Measurements from ENCODE around the gene TSKU.

Gene TSKU

DNA sequence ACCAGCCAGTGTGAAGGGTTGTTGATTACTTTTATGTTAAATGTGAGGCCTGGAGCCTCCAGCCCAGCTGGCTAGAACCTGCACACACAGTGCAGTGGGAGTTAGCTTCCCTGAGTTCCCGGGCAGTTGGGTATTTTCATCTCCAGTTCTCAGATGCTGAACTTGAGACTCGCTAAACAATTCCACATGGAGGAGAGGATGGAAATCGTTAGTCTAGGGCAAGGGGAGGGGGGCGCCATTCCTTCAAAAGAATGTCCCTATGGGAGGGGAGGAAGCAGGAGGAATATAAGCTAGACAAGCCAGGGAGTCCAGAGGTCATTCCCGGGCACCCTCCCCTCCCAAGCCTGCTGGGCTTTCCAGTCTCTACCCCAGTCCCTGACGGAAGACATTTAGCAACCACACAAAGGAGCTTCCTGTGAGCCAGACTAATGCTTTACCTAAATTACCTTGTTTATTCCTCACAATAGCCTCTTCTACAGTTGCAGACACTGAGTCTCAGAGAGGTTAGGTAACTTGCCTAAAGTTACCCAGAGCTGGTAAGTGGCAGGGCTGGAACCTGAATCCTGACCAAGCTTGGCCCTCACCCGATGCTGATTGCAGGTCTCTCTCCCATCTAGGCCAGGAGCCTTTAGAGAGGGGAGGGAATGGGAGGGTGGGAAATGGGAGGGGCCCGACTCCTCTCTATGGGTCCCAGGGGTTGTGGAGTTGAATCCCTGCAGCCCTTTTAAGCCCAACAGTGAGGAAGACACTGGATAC lies 1.9 kb upstream of the TSKU start:
- DNase-seq (ENCODE audit: low read depth in 1 of 2, low spot score in 1 of 2), result no peak
- TF ChIP-seq SPI1 (IDR thresholded peaks at IDR 0.05; ENCODE audit: borderline replicate concordance, low read depth), result no peak
- TF ChIP-seq GABPA (IDR thresholded peaks at IDR 0.05; ENCODE audit: low read depth), result no peak
- TF ChIP-seq, protein P1, sequence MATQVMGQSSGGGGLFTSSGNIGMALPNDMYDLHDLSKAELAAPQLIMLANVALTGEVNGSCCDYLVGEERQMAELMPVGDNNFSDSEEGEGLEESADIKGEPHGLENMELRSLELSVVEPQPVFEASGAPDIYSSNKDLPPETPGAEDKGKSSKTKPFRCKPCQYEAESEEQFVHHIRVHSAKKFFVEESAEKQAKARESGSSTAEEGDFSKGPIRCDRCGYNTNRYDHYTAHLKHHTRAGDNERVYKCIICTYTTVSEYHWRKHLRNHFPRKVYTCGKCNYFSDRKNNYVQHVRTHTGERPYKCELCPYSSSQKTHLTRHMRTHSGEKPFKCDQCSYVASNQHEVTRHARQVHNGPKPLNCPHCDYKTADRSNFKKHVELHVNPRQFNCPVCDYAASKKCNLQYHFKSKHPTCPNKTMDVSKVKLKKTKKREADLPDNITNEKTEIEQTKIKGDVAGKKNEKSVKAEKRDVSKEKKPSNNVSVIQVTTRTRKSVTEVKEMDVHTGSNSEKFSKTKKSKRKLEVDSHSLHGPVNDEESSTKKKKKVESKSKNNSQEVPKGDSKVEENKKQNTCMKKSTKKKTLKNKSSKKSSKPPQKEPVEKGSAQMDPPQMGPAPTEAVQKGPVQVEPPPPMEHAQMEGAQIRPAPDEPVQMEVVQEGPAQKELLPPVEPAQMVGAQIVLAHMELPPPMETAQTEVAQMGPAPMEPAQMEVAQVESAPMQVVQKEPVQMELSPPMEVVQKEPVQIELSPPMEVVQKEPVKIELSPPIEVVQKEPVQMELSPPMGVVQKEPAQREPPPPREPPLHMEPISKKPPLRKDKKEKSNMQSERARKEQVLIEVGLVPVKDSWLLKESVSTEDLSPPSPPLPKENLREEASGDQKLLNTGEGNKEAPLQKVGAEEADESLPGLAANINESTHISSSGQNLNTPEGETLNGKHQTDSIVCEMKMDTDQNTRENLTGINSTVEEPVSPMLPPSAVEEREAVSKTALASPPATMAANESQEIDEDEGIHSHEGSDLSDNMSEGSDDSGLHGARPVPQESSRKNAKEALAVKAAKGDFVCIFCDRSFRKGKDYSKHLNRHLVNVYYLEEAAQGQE (IDR thresholded peaks at IDR 0.05; ENCODE audit: insufficient replicate concordance, low read depth), result no peak
- TF ChIP-seq, protein P2, sequence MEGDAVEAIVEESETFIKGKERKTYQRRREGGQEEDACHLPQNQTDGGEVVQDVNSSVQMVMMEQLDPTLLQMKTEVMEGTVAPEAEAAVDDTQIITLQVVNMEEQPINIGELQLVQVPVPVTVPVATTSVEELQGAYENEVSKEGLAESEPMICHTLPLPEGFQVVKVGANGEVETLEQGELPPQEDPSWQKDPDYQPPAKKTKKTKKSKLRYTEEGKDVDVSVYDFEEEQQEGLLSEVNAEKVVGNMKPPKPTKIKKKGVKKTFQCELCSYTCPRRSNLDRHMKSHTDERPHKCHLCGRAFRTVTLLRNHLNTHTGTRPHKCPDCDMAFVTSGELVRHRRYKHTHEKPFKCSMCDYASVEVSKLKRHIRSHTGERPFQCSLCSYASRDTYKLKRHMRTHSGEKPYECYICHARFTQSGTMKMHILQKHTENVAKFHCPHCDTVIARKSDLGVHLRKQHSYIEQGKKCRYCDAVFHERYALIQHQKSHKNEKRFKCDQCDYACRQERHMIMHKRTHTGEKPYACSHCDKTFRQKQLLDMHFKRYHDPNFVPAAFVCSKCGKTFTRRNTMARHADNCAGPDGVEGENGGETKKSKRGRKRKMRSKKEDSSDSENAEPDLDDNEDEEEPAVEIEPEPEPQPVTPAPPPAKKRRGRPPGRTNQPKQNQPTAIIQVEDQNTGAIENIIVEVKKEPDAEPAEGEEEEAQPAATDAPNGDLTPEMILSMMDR (IDR thresholded peaks at IDR 0.05; ENCODE audit: insufficient read depth, low read length), result no peak
- TF ChIP-seq POLR2AphosphoS5 (IDR thresholded peaks at IDR 0.05; ENCODE audit: low read depth), result no peak
- Histone ChIP-seq H3K4me3 (replicated peaks; ENCODE audit: insufficient read depth, low read length) (no peak overlapping the region), H3K27me3 (ENCODE audit: insufficient read depth, poor library complexity, severe bottlenecking) (peaks cover 47% of the 10 kb centered on the region), H3K27ac (replicated peaks) (no peak overlapping the region)

DNA sequence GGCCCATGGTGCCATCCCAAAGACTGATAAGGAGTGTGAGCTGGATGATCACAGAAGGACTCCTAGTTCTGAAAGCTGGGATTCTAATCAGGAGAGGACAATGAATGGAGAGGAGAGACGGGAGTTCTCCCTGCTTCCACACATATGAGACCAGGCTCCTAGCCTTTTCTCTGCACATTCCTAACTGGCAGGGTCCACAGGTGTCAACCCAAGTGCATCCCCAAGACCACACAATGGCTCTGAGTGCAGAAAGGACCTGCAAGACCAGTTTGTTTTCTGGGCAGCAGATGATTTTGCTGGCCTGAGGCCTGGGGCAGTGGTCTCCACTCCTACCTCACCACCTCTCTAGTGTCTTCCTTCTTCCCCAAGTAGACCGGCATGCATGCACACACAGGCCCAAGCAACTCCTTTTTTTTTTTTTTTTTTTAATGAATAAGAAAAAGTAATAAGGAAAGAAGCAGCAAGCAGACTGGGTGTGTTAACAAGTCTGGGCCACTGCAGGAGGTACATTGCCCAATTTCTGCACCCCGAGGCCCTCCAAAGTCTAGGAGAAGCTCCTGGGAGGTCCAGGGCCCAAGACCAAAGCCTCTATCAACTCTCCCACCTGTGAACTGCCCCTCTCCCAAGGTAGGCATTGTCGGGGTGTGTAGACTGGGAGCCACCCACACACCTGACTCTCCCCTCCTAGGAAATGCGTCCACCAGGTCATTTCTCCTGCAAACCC lies 1.2 kb upstream of the TSKU start:
- TF ChIP-seq, protein P1 (IDR thresholded peaks at IDR 0.05; ENCODE audit: insufficient replicate concordance, low read depth), result no peak
- TF ChIP-seq, protein P2 (IDR thresholded peaks at IDR 0.05; ENCODE audit: insufficient read depth, low read length), result no peak
- TF ChIP-seq GABPA (IDR thresholded peaks at IDR 0.05; ENCODE audit: low read depth), result no peak
- TF ChIP-seq SPI1 (IDR thresholded peaks at IDR 0.05; ENCODE audit: borderline replicate concordance, low read depth), result no peak
- TF ChIP-seq POLR2AphosphoS5 (IDR thresholded peaks at IDR 0.05; ENCODE audit: low read depth), result no peak
- Histone ChIP-seq H3K27ac (replicated peaks) (no peak overlapping the region), H3K27me3 (ENCODE audit: insufficient read depth, poor library complexity, severe bottlenecking) (peaks cover 49% of the 10 kb centered on the region), H3K4me3 (replicated peaks; ENCODE audit: insufficient read depth, low read length) (no peak overlapping the region)
- DNase-seq (ENCODE audit: low read depth in 1 of 2, low spot score in 1 of 2), result no peak

DNA sequence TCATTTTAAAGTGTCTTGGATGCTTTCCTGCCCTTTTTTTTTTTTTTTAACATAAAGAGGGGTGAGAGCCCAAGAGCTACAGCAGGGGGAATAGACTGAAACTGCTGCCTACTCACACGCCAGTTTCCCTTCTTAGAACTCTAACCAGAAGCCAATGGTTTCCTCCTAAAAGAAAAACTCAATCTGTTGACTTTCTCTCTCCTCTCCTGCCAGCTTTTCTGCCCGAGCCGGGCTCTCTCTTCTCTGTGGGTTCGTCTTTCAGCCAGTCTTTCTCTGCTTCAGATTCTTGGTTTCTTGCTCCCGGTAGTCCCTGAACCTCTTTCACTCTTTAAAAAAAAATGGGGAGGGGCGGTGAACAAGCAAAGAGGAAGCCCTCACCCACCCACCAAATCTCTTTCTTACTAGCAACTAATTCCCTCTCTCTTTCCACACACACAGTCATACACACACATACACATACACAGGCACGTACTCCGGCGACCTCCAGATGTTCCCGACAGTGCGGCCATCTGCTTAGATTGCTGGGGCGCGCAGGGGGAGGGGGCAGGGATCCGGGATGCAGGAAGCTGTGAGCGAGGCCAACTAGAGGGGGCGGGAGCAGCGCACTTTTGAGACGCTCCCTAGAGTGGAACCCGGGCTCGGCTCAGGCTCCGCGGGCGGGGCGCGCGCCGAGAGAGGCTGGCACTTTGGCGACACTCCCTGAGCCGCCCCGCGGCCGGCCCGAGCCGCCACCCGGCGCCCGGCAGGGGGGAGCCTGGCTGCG lies 444 bp upstream of the TSKU start:
- TF ChIP-seq GABPA (IDR thresholded peaks at IDR 0.05; ENCODE audit: low read depth) (no peak), POLR2AphosphoS5 (IDR thresholded peaks at IDR 0.05; ENCODE audit: low read depth) (no peak), SPI1 (IDR thresholded peaks at IDR 0.05; ENCODE audit: borderline replicate concordance, low read depth) (no peak)
- TF ChIP-seq, protein P1 (IDR thresholded peaks at IDR 0.05; ENCODE audit: insufficient replicate concordance, low read depth), result no peak
- TF ChIP-seq, protein P2 (IDR thresholded peaks at IDR 0.05; ENCODE audit: insufficient read depth, low read length), result no peak
- Histone ChIP-seq H3K4me3 (replicated peaks; ENCODE audit: insufficient read depth, low read length) (peak overlapping the region; percentile 40), H3K27me3 (ENCODE audit: insufficient read depth, poor library complexity, severe bottlenecking) (peaks cover 49% of the 10 kb centered on the region), H3K27ac (replicated peaks) (no peak overlapping the region)
- peak; percentile 23 to 51 for DNase-seq (ENCODE audit: low read depth in 1 of 2, low spot score in 1 of 2)
